AG09319 (cell line): ENCODE measurements around the gene NDUFS4.
"Not testable (repeated sequence)": the region's sequence is repeated elsewhere in the genome, so short reads cannot be mapped to it uniquely, and the experiment has no call there.

Experiments used
- DNase-seq: peaks from one replicate; pipeline ENCODE4 v3.0.0-alpha.2; 2010; ENCODE audit warnings: low read depth; ENCODE audit errors: extremely low read depth
- CTCF ChIP-seq: IDR thresholded peaks from 2 replicates; pipeline ENCODE4 v1.5.1; 2011; ENCODE audit warnings: low read depth, mild to moderate bottlenecking, inconsistent platforms, low read length, moderate library complexity

NDUFS4 gene

GRCh38 chr5:53678981-53679660 is 118.7 kb downstream of the NDUFS4 start:
- no peak for TF ChIP-seq CTCF
- no peak for DNase-seq

- TF ChIP-seq CTCF = no peak
- no peak for DNase-seq
Observed at GRCh38 chr5:53681079-53681478, 120.6 kb downstream of the NDUFS4 start.

- TF ChIP-seq CTCF = no peak
- DNase-seq = no peak
Observed at GRCh38 chr5:53691014-53691413, 130.6 kb downstream of the NDUFS4 start.

GRCh38 chr5:53694520-53695022 is 134.1 kb downstream of the NDUFS4 start:
- no peak for TF ChIP-seq CTCF
- no peak for DNase-seq

GRCh38 chr5:53710405-53710804 is 150.0 kb downstream of the NDUFS4 start:
- not testable (repeated sequence) for DNase-seq

GRCh38 chr5:53712327-53712726 is 151.9 kb downstream of the NDUFS4 start:
- TF ChIP-seq CTCF = no peak
- peak; percentile 19 for DNase-seq

- no peak for DNase-seq
- TF ChIP-seq CTCF = no peak
Observed at GRCh38 chr5:53713978-53714666, 153.7 kb downstream of the NDUFS4 start.

- no peak for DNase-seq
- TF ChIP-seq CTCF = no peak
Observed at GRCh38 chr5:53714667-53715010, 154.2 kb downstream of the NDUFS4 start.
